Mammary epithelial cell (primary cell): ENCODE data around the gene KRTAP22-1.

Source experiments
- EZH2 ChIP-seq: IDR thresholded peaks from 2 replicates; pipeline ENCODE4 v1.6.1; 2012; ENCODE audit warnings: low read length, inconsistent platforms, borderline replicate concordance
- TF ChIP-seq, protein P1 (sequence below), 2 donors: IDR thresholded peaks in 1 of 2; conservative IDR thresholded peaks in 1 of 2; 2 replicates each; pipeline ENCODE4 v1.5.1; 2011 to 2012; ENCODE audit warnings: inconsistent platforms in 2 of 2, low read length in 2 of 2, mild to moderate bottlenecking in 2 of 2, control low read depth in 1 of 2, low read depth in 1 of 2; ENCODE audit not compliant: insufficient read depth in 1 of 2; ENCODE audit errors: extremely low read depth in 1 of 2

DNA sequence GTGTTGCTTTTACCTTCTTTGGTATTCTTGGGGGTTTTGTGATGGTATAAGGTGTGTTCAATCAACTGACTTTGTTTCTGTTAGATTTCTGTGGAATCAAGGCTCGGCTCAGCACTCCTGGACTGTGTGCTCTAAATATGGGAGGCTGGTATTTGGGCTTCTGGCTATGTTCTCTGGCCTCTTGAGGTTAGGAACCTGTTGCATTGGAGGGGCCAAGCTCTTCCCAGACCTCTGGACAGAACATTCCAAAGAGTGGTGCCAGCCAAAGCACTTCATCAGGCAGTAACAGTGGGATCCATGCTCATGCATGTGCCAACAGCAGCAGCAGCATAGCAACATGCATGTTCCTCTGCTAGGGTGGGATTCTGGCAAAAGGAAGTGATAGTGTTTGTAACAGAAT, 48.1 kb upstream of the KRTAP22-1 start:
- TF ChIP-seq EZH2: no peak
- TF ChIP-seq, protein P1, sequence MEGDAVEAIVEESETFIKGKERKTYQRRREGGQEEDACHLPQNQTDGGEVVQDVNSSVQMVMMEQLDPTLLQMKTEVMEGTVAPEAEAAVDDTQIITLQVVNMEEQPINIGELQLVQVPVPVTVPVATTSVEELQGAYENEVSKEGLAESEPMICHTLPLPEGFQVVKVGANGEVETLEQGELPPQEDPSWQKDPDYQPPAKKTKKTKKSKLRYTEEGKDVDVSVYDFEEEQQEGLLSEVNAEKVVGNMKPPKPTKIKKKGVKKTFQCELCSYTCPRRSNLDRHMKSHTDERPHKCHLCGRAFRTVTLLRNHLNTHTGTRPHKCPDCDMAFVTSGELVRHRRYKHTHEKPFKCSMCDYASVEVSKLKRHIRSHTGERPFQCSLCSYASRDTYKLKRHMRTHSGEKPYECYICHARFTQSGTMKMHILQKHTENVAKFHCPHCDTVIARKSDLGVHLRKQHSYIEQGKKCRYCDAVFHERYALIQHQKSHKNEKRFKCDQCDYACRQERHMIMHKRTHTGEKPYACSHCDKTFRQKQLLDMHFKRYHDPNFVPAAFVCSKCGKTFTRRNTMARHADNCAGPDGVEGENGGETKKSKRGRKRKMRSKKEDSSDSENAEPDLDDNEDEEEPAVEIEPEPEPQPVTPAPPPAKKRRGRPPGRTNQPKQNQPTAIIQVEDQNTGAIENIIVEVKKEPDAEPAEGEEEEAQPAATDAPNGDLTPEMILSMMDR (conservative IDR thresholded peaks at IDR 0.05 in 1 of 2, IDR thresholded peaks at IDR 0.05 in 1 of 2; ENCODE audit: extremely low read depth in 1 of 2, insufficient read depth in 1 of 2, low read depth in 1 of 2, low read length in 2 of 2): no peak
